ENCODE data around the gene METRN.
A peak's percentile ranks its signal among the peaks of the same experiment; 100 is the strongest.

Gene METRN

DNA sequence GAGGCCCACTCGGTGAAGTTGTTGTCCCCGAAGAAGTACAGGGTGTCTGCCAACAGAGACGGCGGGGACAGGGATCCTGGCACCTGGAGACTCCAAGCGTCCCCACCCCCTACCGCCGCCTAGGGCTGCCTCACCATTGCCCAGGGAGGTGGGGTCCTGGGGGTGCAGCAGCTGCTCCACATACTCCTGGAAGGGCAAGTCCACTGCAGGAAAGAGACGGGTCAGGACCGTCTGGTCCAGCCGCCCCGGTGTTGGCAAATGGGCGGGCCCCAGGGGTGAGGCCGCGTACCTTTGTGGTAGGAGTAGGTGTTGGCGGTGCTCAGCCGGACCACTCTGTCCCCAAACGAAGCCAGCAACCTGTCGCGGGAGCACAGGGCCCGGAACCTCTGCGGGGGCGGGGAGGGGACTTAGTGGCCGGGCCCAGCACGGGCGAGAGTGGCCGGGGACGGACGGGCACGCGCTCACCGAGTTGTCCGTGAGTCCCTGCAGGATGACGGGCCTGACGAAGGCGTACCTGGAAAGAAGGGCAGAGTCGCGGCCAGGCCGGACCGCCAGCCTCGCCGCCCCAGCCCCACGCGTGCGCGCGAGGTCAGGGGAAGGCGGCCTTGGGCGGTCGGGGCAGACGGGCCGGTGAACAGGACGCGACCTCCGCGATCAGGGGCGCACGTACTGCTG, 31.4 kb upstream of the METRN start:
- no peak overlapping the region for H3K27ac ChIP-seq (ENCODE audit: low read length)
- H3K79me2 ChIP-seq (ENCODE audit: low read length) = peaks cover 34% of the 10 kb centered on the region
- H2AFZ ChIP-seq (ENCODE audit: low read length) = no peak overlapping the region
- no peaks in the 10 kb centered on the region for H3K9me2 ChIP-seq (replicated peaks; ENCODE audit: insufficient read depth, low read length)
- 0 out of 2 replicates have a peak, but pooled peaks cover 4% of the 10 kb centered on the region for H3F3A ChIP-seq (ENCODE audit: insufficient read depth, low read length)
- DNase-seq = no peak
- TF ChIP-seq, protein P1, sequence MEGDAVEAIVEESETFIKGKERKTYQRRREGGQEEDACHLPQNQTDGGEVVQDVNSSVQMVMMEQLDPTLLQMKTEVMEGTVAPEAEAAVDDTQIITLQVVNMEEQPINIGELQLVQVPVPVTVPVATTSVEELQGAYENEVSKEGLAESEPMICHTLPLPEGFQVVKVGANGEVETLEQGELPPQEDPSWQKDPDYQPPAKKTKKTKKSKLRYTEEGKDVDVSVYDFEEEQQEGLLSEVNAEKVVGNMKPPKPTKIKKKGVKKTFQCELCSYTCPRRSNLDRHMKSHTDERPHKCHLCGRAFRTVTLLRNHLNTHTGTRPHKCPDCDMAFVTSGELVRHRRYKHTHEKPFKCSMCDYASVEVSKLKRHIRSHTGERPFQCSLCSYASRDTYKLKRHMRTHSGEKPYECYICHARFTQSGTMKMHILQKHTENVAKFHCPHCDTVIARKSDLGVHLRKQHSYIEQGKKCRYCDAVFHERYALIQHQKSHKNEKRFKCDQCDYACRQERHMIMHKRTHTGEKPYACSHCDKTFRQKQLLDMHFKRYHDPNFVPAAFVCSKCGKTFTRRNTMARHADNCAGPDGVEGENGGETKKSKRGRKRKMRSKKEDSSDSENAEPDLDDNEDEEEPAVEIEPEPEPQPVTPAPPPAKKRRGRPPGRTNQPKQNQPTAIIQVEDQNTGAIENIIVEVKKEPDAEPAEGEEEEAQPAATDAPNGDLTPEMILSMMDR (IDR thresholded peaks at IDR 0.05; ENCODE audit: low read length) = no peak
- no peak for TF ChIP-seq EZH2phosphoT487 (IDR thresholded peaks at IDR 0.05; ENCODE audit: low read length)
- TF ChIP-seq EZH2 (optimal IDR thresholded peaks at IDR 0.05; ENCODE audit: low read depth, low read length) = no peak
- H3K4me1 ChIP-seq (ENCODE audit: low read length) = peaks cover 8% of the 10 kb centered on the region; the same call in 1 of the 2 replicates
- peak overlapping the region; percentile 32; the same call in 1 of the 2 replicates for H3K9ac ChIP-seq (ENCODE audit: low read length)
- no peaks in the 10 kb centered on the region for H3K9me3 ChIP-seq (replicated peaks; ENCODE audit: insufficient read depth, low read length)
- H3K4me3 ChIP-seq (ENCODE audit: low read length) = peak overlapping the region; percentile 61
- H3K27me3 ChIP-seq (replicated peaks; ENCODE audit: insufficient read depth, low read length) = no peaks in the 10 kb centered on the region
- H3K36me3 ChIP-seq (replicated peaks; ENCODE audit: insufficient read depth, low read length) = no peaks in the 10 kb centered on the region
- H4K20me1 ChIP-seq (ENCODE audit: insufficient read depth, low read length) = no peaks in the 10 kb centered on the region
- H3K4me2 ChIP-seq (ENCODE audit: low read depth, low read length) = peak overlapping the region; percentile 70

DNA sequence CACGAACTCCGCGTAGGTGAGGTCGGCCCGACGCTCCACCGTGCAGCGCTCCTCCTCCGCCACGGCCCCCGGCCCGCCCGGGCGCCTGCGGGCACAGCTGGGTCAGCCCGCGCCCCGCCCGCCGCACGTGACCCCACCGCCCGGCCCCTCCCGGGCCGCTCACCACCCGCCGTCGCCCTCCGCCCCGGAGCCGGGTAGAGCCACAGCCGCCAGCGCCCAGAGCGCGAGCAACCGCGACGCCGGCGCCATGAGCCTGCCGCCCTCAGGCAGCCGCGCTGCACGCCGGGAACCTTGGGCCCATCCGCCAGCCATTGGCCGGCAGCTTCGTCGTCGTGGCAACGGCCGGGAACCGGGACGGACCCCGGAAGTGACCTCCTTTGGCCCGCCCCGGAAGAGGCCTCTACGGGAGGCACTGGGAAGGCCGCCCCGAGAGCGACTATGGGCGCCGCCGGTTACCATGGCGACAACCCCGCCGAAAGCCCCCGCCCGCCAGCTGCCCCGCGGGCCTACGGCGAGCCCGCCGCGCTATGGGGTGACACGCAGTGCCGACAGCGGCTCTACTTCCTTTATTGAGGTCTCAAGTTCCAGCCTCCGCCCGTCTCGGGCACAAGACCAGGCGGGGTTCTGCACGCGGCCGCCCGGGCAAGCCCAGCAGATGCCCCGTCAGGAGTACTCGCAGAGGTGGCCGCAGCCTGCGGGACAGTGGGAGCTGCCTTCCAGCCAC, 30.7 kb upstream of the METRN start, which contains the start of gene JMJD8:
Gene JMJD8 (minus strand): TSS at position 264 of the 724 bp plus-strand sequence. CDS start 15 bp downstream, at position 249.
- Histone ChIP-seq H3K79me2 (ENCODE audit: low read length) (peaks cover 40% of the 10 kb centered on the region), H3F3A (ENCODE audit: insufficient read depth, low read length) (0 out of 2 replicates have a peak, but pooled peaks cover 4% of the 10 kb centered on the region), H3K9ac (ENCODE audit: low read length) (peak within 1 kb of the TSS; percentile 32; the same call in 1 of the 2 replicates), H4K20me1 (ENCODE audit: insufficient read depth, low read length) (no peaks in the 10 kb centered on the region), H3K4me3 (ENCODE audit: low read length) (peak within 1 kb of the TSS; percentile 61), H3K27me3 (replicated peaks; ENCODE audit: insufficient read depth, low read length) (no peaks in the 10 kb centered on the region), H3K27ac (ENCODE audit: low read length) (peak within 1 kb of the TSS; percentile 29; the same call in 1 of the 2 replicates), H3K9me2 (replicated peaks; ENCODE audit: insufficient read depth, low read length) (no peaks in the 10 kb centered on the region), H3K4me2 (ENCODE audit: low read depth, low read length) (peak within 1 kb of the TSS; percentile 70), H3K4me1 (ENCODE audit: low read length) (peaks cover 9% of the 10 kb centered on the region), H2AFZ (ENCODE audit: low read length) (no peak within 1 kb of the TSS), H3K9me3 (replicated peaks; ENCODE audit: insufficient read depth, low read length) (no peaks in the 10 kb centered on the region), H3K36me3 (replicated peaks; ENCODE audit: insufficient read depth, low read length) (no peaks in the 10 kb centered on the region)
- peak; percentile 90 for DNase-seq
- TF ChIP-seq EZH2phosphoT487 (IDR thresholded peaks at IDR 0.05; ENCODE audit: low read length) = no peak
- TF ChIP-seq EZH2 (optimal IDR thresholded peaks at IDR 0.05; ENCODE audit: low read depth, low read length) = no peak
- TF ChIP-seq, protein P1 (IDR thresholded peaks at IDR 0.05; ENCODE audit: low read length) = no peak

DNA sequence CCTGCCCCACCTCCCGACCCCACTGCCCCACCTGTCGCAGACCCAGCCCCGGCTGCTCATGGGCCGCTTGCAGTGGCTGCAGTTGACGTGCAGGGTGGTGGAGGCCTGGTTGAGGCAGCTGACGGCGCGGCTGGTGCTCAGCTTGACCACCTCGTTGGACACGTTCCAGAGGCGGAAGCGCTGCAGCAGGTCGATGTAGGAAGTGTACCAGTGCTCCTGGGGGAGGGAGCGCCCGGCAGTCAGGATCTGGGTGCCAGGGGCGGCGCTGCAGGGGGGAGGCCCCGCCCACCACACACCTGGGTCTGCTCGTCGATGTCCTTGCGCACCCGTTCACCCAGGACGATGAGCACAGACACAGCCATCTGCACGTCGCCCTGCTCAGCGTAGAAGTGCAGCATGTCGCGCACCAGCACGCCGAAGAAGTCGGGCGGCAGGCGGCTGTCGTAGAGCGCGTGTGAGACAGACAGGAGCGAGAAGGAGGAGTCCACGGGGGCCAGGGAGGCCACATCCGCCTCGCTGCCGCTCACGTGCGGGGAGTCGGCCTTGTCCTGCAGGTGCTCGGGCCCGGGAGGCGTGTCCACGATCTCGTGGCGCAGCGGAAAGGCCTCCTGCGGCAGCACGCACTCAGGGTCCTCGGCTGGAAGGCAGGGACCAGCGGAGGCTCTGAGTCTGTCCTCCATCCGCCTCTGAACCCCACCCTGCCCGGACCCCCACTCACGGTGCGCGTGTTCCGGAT, 29.8 kb upstream of the METRN start:
- Histone ChIP-seq H3K27me3 (replicated peaks; ENCODE audit: insufficient read depth, low read length) (no peaks in the 10 kb centered on the region), H3K9me3 (replicated peaks; ENCODE audit: insufficient read depth, low read length) (no peaks in the 10 kb centered on the region), H3K36me3 (replicated peaks; ENCODE audit: insufficient read depth, low read length) (no peaks in the 10 kb centered on the region), H3K9ac (ENCODE audit: low read length) (no peak overlapping the region), H3F3A (ENCODE audit: insufficient read depth, low read length) (0 out of 2 replicates have a peak, but pooled peaks cover 4% of the 10 kb centered on the region), H3K4me3 (ENCODE audit: low read length) (no peak overlapping the region), H3K27ac (ENCODE audit: low read length) (no peak overlapping the region), H4K20me1 (ENCODE audit: insufficient read depth, low read length) (no peaks in the 10 kb centered on the region), H3K4me1 (ENCODE audit: low read length) (peaks cover 14% of the 10 kb centered on the region), H2AFZ (ENCODE audit: low read length) (no peak overlapping the region), H3K4me2 (ENCODE audit: low read depth, low read length) (no peak overlapping the region), H3K79me2 (ENCODE audit: low read length) (peaks cover 47% of the 10 kb centered on the region), H3K9me2 (replicated peaks; ENCODE audit: insufficient read depth, low read length) (no peaks in the 10 kb centered on the region)
- TF ChIP-seq EZH2 (optimal IDR thresholded peaks at IDR 0.05; ENCODE audit: low read depth, low read length) (no peak), EZH2phosphoT487 (IDR thresholded peaks at IDR 0.05; ENCODE audit: low read length) (no peak)
- TF ChIP-seq, protein P1 (IDR thresholded peaks at IDR 0.05; ENCODE audit: low read length) = no peak
- no peak for DNase-seq

All from MM.1S (cell line).